BE2C (cell line): ENCODE measurements around the gene PTPRN2.
"Not testable (repeated sequence)": the region's sequence is repeated elsewhere in the genome, so short reads cannot be mapped to it uniquely, and the experiment has no call there.

ENCODE experiments used
- DNase-seq: peaks from one replicate; pipeline ENCODE4 v3.0.0-alpha.2; 2020
- H3K27me3 ChIP-seq: fragments of 250-450 bp; sonication (Bioruptor Pico); 2 replicates; pipeline ENCODE4 v1.5.1; 2020; ENCODE audit warnings: mild to moderate bottlenecking
- H3K36me3 ChIP-seq: fragments of 250-450 bp; sonication (Bioruptor Pico); 2 replicates; pipeline ENCODE4 v1.5.1; 2020; ENCODE audit warnings: mild to moderate bottlenecking
- H3K4me1 ChIP-seq: fragments of 250-450 bp; sonication (Bioruptor Pico); 2 replicates; pipeline ENCODE4 v1.5.1; 2020
- H3K4me3 ChIP-seq: 2 replicates; pipeline ENCODE4 v1.5.1; 2011; ENCODE audit warnings: low read depth, low read length
- H3K9me3 ChIP-seq: fragments of 250-450 bp; sonication (Bioruptor Pico); 2 replicates; pipeline ENCODE4 v1.5.1; 2020
- CTCF ChIP-seq: IDR thresholded peaks from 2 replicates; pipeline ENCODE4 v1.5.1; 2012; ENCODE audit warnings: mild to moderate bottlenecking, low read depth, low read length

Gene PTPRN2

GRCh38 chr7:158164101-158165095, 423.2 kb downstream of the PTPRN2 start:
- no peak for DNase-seq
- no peaks in the 10 kb centered on the region for H3K4me1 ChIP-seq
- no peaks in the 10 kb centered on the region for H3K9me3 ChIP-seq
- H3K4me3 ChIP-seq, result no peak overlapping the region
- H3K27me3 ChIP-seq, result no peaks in the 10 kb centered on the region
- no peaks in the 10 kb centered on the region for H3K36me3 ChIP-seq
- TF ChIP-seq CTCF, result no peak

GRCh38 chr7:158161194-158161593, 426.4 kb downstream of the PTPRN2 start:
- Histone ChIP-seq H3K4me3 (no peak overlapping the region), H3K4me1 (no peaks in the 10 kb centered on the region), H3K9me3 (no peaks in the 10 kb centered on the region), H3K27me3 (no peaks in the 10 kb centered on the region), H3K36me3 (no peaks in the 10 kb centered on the region)
- no peak for DNase-seq
- no peak for TF ChIP-seq CTCF

- TF ChIP-seq CTCF, result no peak
- Histone ChIP-seq H3K27me3 (no peaks in the 10 kb centered on the region), H3K4me3 (no peak overlapping the region), H3K4me1 (no peaks in the 10 kb centered on the region), H3K36me3 (no peaks in the 10 kb centered on the region), H3K9me3 (no peaks in the 10 kb centered on the region)
- DNase-seq, result no peak
Measured at GRCh38 chr7:158160199-158160598, 427.4 kb downstream of the PTPRN2 start.

GRCh38 chr7:158157460-158157859, 430.2 kb downstream of the PTPRN2 start:
- no peak for DNase-seq
- no peaks in the 10 kb centered on the region for H3K36me3 ChIP-seq
- H3K27me3 ChIP-seq, result no peaks in the 10 kb centered on the region
- no peak overlapping the region for H3K4me3 ChIP-seq
- H3K4me1 ChIP-seq, result no peaks in the 10 kb centered on the region
- TF ChIP-seq CTCF, result no peak
- H3K9me3 ChIP-seq, result peaks cover under 1% of the 10 kb centered on the region; the same call in 1 of the 2 replicates

- DNase-seq, result peak; percentile 71
- not testable (repeated sequence) for H3K9me3 ChIP-seq
Measured at GRCh38 chr7:158151273-158151672, 436.4 kb downstream of the PTPRN2 start.

GRCh38 chr7:158150234-158150633, 437.4 kb downstream of the PTPRN2 start:
- Histone ChIP-seq H3K36me3 (no peaks in the 10 kb centered on the region), H3K9me3 (peaks cover 3% of the 10 kb centered on the region), H3K4me3 (no peak overlapping the region), H3K27me3 (no peaks in the 10 kb centered on the region), H3K4me1 (no peaks in the 10 kb centered on the region)
- DNase-seq, result no peak
- no peak for TF ChIP-seq CTCF

More at GRCh38 chr7:158151273-158151672, 436.4 kb downstream of the PTPRN2 start:
- H3K27me3 ChIP-seq, H3K36me3 ChIP-seq, H3K4me3 ChIP-seq, H3K4me1 ChIP-seq: not testable (repeated sequence)

GRCh38 chr7:158147431-158147830, 440.2 kb downstream of the PTPRN2 start:
- not testable (repeated sequence) for H3K36me3 ChIP-seq, H3K4me1 ChIP-seq, H3K27me3 ChIP-seq, DNase-seq, H3K9me3 ChIP-seq, H3K4me3 ChIP-seq
